CD1c-positive myeloid dendritic cell (primary cell): ENCODE measurements around the gene SELENOT.

Source experiments
- DNase-seq: peaks from one replicate; pipeline ENCODE4 v3.0.0-alpha.2; 2016; ENCODE audit errors: extremely low spot score

SELENOT gene

GRCh38 chr3:150662410-150663200 lies 59.5 kb downstream of the SELENOT start:
- peak; percentile 5 for DNase-seq

DNA sequence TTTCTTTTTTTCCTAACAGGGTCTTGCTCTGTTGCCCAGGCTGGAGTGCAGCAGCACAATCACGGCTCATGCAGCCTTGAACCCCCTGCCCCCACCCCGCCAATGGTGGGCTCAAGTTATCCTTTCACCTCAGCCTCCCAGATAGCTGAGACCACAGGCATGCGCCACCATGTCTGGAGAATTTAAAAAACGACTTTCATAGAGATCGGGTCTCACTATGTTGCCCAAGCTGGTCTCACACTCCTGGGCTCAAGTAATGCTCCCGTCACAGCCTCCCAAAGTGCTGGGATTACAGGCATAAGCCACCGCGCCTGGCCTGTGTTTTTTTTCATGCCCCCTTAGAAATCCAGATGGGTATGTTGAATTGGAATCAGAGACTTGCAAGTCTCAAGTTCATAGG lies 60.3 kb downstream of the SELENOT start:
- DNase-seq: no peak

DNA sequence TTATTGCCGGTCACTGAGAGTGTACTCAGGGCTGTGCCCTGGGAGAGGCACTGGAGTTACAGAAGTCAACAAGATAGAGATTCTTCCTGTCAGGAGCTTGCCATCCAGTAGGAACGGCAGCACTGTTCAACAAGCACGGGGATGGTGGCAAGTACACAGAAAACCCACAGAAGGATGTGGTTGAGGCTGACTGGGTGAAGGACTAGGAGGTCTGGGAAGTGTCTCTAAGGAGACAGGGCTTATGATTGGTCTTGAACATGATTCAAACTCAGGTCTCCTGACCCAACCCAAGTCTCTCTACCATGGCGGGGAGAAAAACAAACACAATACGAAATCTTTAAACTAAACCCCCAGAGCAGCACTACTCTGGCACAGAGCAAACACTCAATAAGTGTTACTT lies 63.0 kb downstream of the SELENOT start:
- DNase-seq: no peak

DNA sequence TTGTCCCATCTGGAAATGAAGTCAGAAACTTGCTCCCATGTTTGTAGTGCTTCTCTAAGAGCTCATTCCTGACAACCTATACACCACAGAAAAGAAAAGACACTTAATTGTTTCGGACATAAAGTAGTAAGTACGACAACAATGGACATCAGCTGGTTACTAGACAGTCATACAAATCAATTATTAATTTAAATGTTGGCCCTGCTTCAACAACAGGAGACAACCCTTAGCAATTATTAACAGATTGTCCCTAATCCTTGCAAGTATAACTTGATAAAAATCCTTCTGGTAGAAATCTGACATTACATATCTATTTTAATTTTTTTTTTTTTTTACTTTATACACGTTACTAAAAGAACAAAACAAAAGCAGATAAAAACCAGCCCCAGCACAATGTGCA lies 70.8 kb downstream of the SELENOT start:
- no peak for DNase-seq

DNA sequence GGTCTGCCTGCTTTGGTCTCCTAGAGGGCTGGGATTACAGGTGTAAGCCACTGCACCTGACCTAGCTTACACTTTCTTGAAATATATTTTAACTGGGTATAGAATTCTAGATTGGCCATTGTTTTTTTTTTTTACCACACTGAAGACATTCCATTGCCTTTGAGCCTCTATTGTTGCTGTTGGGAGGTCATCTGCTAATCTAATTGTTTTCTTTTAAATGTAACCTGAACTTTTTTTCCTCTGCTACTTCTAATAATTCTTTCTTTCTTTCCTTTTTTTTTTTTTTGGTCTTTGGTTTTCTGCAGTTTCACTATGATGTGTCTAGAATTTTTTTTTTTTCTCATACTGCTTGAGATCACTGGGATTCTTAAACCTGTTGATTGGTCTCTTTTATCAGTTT lies 72.5 kb downstream of the SELENOT start:
- no peak for DNase-seq
